ENCODE measurements around the gene PLEKHG4B. TPM values are rescaled to one million over a fixed set of nuclear protein-coding genes. Genes with fewer than 3 reads are reported as not detected.

PLEKHG4B gene
- total RNA-seq, 2 experiments from 2014 or later, result 0.10 TPM

GRCh38 chr5:184471-184870 is 92.5 kb downstream of the PLEKHG4B start:
- H3K36me3 Mint-ChIP-seq (ENCODE audit: low read depth), result no peaks in the 10 kb centered on the region
- no peak overlapping the region for H3K27ac Mint-ChIP-seq
- CTCF ChIA-PET, result interaction anchor here (1.4 kb wide), 1 partner anchor 10 kb away, joined by 3 read pairs; no protein-coding TSS in a partner anchor
- H3K4me3 Mint-ChIP-seq, result no peak overlapping the region
- no peak for DNase-seq
- POLR2A ChIA-PET, result no interaction called here
- no peaks in the 10 kb centered on the region for H3K9me3 Mint-ChIP-seq
- peaks cover 7% of the 10 kb centered on the region for H3K4me1 Mint-ChIP-seq
- no peaks in the 10 kb centered on the region for H3K27me3 Mint-ChIP-seq

DNA sequence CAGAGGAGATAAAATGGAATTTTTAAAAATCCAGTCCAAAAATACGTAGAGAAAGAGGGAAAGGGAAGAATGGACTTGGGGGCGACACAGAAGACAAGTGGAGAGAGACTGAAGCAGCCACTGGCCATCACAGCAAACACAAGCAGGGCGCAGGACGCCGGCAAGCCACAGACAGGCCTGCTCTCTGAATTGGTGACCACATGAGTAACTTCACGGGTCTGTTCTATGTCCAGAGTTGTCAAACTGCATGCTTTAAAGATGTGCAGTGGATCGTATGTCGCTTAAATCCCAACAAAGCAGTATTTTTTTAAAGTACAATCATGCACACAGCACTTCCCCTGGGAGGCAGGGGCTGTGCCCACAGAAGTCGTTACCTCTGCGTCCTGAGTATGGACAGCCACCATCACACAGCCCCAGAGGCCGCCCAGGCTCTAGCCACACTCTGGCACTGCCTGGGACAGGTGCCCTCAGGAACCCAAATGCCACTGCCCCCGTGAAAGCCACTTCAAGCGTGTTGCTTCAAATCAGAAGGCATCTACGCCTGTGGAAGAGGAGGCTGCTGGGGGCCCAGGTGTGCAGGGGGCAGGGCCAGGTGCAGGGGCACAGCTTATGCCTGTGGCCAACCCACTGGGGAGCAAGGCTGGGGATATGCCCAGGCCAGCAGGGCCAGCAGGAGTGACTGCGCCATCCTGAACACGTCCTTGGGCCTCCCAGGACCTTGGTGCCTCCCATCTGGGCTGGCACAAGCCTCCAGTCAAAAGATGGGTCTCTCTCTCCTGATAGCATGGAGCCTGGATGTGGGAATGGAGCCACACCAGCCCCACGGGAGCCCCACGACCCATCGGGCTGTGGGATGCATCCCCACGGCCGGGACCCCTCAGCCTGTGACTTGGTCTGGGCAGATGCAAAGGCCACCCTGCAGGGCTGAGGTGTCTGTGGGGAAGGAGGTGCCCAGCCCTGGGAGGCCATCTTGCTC is 93.4 kb downstream of the PLEKHG4B start:
- H3K4me1 Mint-ChIP-seq, result peaks cover 10% of the 10 kb centered on the region
- peaks cover 2% of the 10 kb centered on the region for H3K27me3 Mint-ChIP-seq
- H3K27ac Mint-ChIP-seq, result no peak overlapping the region
- CTCF ChIA-PET, result interaction anchor here (1.4 kb wide), 1 partner anchor 9 kb away, joined by 3 read pairs; no protein-coding TSS in a partner anchor
- DNase-seq, result no peak
- H3K9me3 Mint-ChIP-seq, result no peaks in the 10 kb centered on the region
- POLR2A ChIA-PET, result no interaction called here
- H3K36me3 Mint-ChIP-seq (ENCODE audit: low read depth), result no peaks in the 10 kb centered on the region
- no peak overlapping the region for H3K4me3 Mint-ChIP-seq

GRCh38 chr5:186091-187041 is 94.4 kb downstream of the PLEKHG4B start:
- H3K27ac Mint-ChIP-seq, result no peak overlapping the region
- no peaks in the 10 kb centered on the region for H3K9me3 Mint-ChIP-seq
- ChIA-PET CTCF (no interaction called here), POLR2A (no interaction called here)
- peaks cover 14% of the 10 kb centered on the region for H3K4me1 Mint-ChIP-seq
- DNase-seq, result no peak
- peaks cover 3% of the 10 kb centered on the region for H3K27me3 Mint-ChIP-seq
- H3K4me3 Mint-ChIP-seq, result no peak overlapping the region
- no peaks in the 10 kb centered on the region for H3K36me3 Mint-ChIP-seq (ENCODE audit: low read depth)

DNA sequence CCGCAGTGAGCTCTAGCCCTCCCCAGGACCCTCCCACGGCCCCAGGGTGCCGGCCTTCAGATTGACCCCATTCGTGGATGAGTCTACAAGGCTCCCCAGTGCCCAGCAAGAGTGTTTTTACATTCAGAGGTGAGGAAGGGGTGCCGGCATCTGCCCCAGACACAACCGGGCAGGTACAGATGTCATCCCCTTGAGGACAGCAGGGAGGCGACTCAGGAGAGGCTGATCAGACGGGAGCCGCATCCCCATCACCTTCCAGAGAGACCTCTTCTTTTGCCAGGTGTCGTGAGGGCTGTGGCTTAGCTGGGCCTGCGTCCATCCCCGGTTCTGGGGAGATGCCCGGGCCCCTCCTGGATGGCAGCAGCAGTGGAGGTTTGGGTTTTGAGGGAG is 95.1 kb downstream of the PLEKHG4B start:
- POLR2A ChIA-PET, result no interaction called here
- Mint-ChIP-seq H3K4me1 (peaks cover 14% of the 10 kb centered on the region), H3K9me3 (no peaks in the 10 kb centered on the region), H3K4me3 (no peak overlapping the region), H3K27ac (no peak overlapping the region), H3K36me3 (ENCODE audit: low read depth) (no peaks in the 10 kb centered on the region), H3K27me3 (peaks cover 3% of the 10 kb centered on the region)
- CTCF ChIA-PET, result no interaction called here
- DNase-seq, result no peak

DNA sequence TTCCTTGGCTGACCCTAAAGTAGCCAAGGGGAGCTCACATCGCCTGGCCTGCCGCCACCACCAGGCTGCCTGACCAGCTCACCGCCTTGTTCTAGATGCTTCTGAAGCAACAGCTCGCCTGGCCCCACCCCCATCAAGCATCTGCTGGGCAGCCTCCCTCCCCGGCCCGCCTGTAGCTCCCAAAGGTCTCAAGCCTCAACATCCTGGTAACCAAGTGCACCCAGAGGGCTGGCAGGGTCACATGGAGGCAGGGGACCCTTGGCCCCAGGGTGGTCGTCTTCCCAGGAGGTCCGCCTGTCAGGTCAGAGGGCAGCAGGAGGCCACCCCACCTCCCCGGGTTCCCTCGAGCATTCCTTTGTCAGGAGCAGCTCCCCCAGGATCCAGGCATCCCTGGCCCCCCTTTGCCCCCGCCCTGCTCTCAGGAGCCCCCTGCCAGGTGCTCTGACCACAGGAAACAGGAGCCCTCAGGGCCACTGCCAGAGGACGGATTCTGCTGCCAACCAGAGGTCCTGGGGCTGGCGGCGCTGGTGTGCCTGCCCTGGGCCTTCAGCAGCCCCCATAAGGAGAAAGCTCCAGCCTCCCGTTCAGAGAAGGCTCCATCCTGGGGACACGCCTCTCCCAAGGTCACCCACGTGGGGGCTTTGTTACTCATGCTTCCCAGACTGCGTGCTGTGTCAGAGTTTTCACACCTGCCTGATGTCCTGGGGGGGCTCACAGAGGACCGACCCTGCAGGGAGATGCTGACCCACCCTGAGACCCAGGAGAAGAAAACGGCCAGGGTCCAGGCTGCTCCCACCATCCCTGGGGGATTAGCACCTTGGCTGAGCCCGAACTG is 95.9 kb downstream of the PLEKHG4B start:
- ChIA-PET CTCF (interaction anchor here (0.7 to 1.5 kb wide), 9 partner anchors 8 to 97 kb away, joined by 3 to 9 read pairs (median 3); partner anchors contain the start of genes CCDC127 and SDHA), POLR2A (no interaction called here)
- no peak overlapping the region for H3K27ac Mint-ChIP-seq
- H3K4me3 Mint-ChIP-seq, result no peak overlapping the region
- DNase-seq, result no peak
- peaks cover 14% of the 10 kb centered on the region for H3K4me1 Mint-ChIP-seq
- peaks cover 3% of the 10 kb centered on the region for H3K27me3 Mint-ChIP-seq
- no peaks in the 10 kb centered on the region for H3K9me3 Mint-ChIP-seq
- no peaks in the 10 kb centered on the region for H3K36me3 Mint-ChIP-seq (ENCODE audit: low read depth)

DNA sequence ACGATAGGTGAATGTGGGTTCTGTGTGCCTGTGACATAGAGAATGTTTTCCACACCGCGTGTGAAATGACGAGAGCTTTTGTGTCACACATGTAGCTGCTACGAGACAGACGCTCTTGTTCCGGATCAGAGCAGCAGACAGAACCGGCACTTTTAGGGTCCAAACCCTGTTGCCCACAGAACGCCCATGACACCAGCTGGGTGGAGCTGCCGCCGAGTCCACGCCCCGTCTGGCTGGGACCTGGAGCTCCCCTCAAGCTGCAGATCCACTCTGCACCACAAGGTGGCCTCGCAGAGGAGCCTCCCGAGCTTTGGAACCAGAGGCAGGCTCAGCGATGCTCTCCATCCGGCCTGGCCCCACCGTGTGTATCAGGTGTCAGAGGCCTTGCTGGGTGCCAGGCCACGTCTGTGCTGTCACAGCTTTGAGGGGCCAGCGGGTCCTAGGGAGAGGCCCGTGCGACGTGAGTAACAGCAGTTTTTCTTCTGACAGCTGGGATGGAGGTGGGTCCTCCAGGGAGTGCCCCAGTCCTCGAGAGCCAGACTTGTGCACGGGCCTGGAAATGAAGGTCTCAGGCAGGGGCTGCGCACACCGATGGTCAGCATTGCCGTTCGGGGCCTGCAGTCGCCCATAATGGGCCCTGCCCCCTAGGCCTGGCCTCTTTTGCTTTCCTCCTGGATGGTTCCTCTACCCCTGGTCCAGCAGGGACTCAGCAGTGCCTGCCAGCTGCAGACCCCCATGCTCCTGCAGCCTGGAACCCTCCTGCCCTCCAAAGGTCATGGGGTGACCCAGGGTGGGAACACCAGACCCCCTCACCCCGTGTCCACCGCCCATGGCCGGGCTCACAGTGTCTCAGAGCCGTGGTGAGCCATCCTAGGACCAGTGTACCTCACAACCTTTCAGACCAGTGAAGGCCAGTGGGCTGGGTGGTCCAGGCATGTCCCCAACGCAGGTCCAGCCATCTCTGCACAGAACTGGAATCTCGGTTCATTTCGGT is 96.8 kb downstream of the PLEKHG4B start:
- peak; percentile 91 for DNase-seq
- H3K4me3 Mint-ChIP-seq, result no peak overlapping the region
- H3K9me3 Mint-ChIP-seq, result no peaks in the 10 kb centered on the region
- H3K27ac Mint-ChIP-seq, result peak overlapping the region; percentile 73
- POLR2A ChIA-PET, result no interaction called here
- no peaks in the 10 kb centered on the region for H3K36me3 Mint-ChIP-seq (ENCODE audit: low read depth)
- CTCF ChIA-PET, result interaction anchor here (0.7 to 1.5 kb wide), 9 partner anchors 9 to 96 kb away, joined by 3 to 9 read pairs (median 3); partner anchors contain the start of genes CCDC127 and SDHA
- H3K4me1 Mint-ChIP-seq, result peaks cover 14% of the 10 kb centered on the region
- peaks cover 3% of the 10 kb centered on the region for H3K27me3 Mint-ChIP-seq

DNA sequence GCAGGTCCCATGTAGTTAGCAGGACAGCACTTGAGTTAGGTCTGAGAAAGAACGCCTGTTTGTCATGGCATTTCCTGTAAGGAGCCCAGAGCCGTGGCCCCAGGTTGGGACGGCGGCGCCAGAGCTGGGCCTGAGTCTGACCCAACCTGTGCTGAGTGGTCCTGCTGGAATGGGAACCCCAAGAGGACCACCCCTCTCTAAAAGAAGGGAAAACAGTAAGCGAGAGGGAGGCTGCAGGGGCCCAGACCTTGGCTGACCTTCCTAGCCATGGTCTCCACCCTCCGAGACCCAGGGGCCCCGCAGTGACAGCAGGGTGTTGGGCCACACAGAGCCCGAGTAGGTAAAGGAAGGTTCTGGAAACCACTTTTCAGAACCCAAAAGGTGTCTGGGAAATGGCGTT is 97.5 kb downstream of the PLEKHG4B start:
- H3K9me3 Mint-ChIP-seq, result no peaks in the 10 kb centered on the region
- peaks cover 3% of the 10 kb centered on the region for H3K27me3 Mint-ChIP-seq
- peaks cover 14% of the 10 kb centered on the region for H3K4me1 Mint-ChIP-seq
- ChIA-PET POLR2A (no interaction called here), CTCF (interaction anchor here (1.3 to 1.5 kb wide), 2 partner anchors 14 to 29 kb away, joined by 5 to 6 read pairs; partner anchors contain the start of genes CCDC127 and SDHA)
- no peaks in the 10 kb centered on the region for H3K36me3 Mint-ChIP-seq (ENCODE audit: low read depth)
- H3K27ac Mint-ChIP-seq, result no peak overlapping the region
- DNase-seq, result no peak
- H3K4me3 Mint-ChIP-seq, result no peak overlapping the region

DNA sequence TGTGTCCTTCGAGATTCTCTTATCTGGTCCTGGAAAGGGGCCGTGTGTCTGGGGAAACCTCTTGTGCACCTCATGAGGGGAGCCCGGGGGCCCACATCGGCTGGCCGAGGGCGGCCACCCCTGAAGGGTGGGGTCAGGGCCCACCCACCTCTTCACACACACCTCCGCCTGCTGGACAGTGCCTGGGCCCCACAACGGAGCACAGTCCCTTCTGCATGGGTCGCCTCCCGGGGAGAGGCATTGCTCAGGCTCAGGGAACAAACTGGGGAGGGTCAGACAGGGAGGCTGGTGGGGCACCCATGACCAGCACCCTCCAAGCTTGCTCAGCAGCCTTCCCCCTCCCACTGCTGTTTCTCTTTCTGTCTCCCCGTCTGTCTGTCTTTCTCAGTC is 98.0 kb downstream of the PLEKHG4B start:
- Mint-ChIP-seq H3K27ac (no peak overlapping the region), H3K4me1 (peaks cover 14% of the 10 kb centered on the region), H3K36me3 (ENCODE audit: low read depth) (no peaks in the 10 kb centered on the region), H3K9me3 (no peaks in the 10 kb centered on the region), H3K27me3 (peaks cover 3% of the 10 kb centered on the region), H3K4me3 (no peak overlapping the region)
- ChIA-PET POLR2A (no interaction called here), CTCF (no interaction called here)
- no peak for DNase-seq

GRCh38 chr5:190366-191035 is 98.5 kb downstream of the PLEKHG4B start:
- Mint-ChIP-seq H3K36me3 (ENCODE audit: low read depth) (no peaks in the 10 kb centered on the region), H3K4me1 (peaks cover 14% of the 10 kb centered on the region), H3K4me3 (no peak overlapping the region), H3K9me3 (no peaks in the 10 kb centered on the region), H3K27me3 (peaks cover 3% of the 10 kb centered on the region), H3K27ac (no peak overlapping the region)
- ChIA-PET CTCF (interaction anchor here (0.8 to 2.7 kb wide), 2 partner anchors 11 to 13 kb away, joined by 3 to 6 read pairs; no protein-coding TSS in a partner anchor), POLR2A (no interaction called here)
- no peak for DNase-seq

- no peak for DNase-seq
- ChIA-PET POLR2A (no interaction called here), CTCF (interaction anchor here (0.6 to 2.7 kb wide), 4 partner anchors 10 to 91 kb away, joined by 3 to 6 read pairs (median 3); no protein-coding TSS in a partner anchor)
- H3K4me3 Mint-ChIP-seq, result no peak within 1 kb of the TSS
- H3K4me1 Mint-ChIP-seq, result peaks cover 14% of the 10 kb centered on the region
- H3K27me3 Mint-ChIP-seq, result peaks cover 3% of the 10 kb centered on the region
- no peaks in the 10 kb centered on the region for H3K36me3 Mint-ChIP-seq (ENCODE audit: low read depth)
- no peaks in the 10 kb centered on the region for H3K9me3 Mint-ChIP-seq
- H3K27ac Mint-ChIP-seq, result no peak within 1 kb of the TSS
Measured at GRCh38 chr5:191036-191948, 99.3 kb downstream of the PLEKHG4B start, which contains the start of gene LRRC14B. Gene LRRC14B (plus strand): TSS chr5:191495. CDS start chr5:191539, 44 bp downstream.
